SK-N-SH treated with all-trans-retinoic acid at 6 μM for 48 hours (cell line): ENCODE data around the gene THRAP3.

Experiments
- ATAC-seq: fragments of 200-7000 bp; cut with Tn5 transposase; 3 replicates; pipeline ENCODE4 v1.9.1; 2020; ENCODE audit warnings: mild to moderate bottlenecking, moderate library complexity
- ARNTL ChIP-seq: fragments of 450-650 bp; formaldehyde crosslinking; IDR thresholded peaks from 2 replicates; pipeline ENCODE4 v1.5.0; 2020; ENCODE audit warnings: low read depth, mild to moderate bottlenecking, moderate library complexity, borderline replicate concordance
- BACH2 ChIP-seq: fragments of 250-450 bp; sonication (Bioruptor Pico); IDR thresholded peaks from 2 replicates; pipeline ENCODE4 v1.9.0; 2021; ENCODE audit warnings: mild to moderate bottlenecking, borderline replicate concordance
- CREB5 ChIP-seq: fragments of 250-450 bp; sonication (Bioruptor Pico); IDR thresholded peaks from 2 replicates; pipeline ENCODE4 v1.5.1; 2020; ENCODE audit warnings: low read depth, mild to moderate bottlenecking, moderate library complexity
- CSDC2 ChIP-seq: fragments of 250-450 bp; sonication (Bioruptor Pico); IDR thresholded peaks from 2 replicates; pipeline ENCODE4 v1.5.0; 2020; ENCODE audit warnings: mild to moderate bottlenecking, moderate library complexity
- ESRRG ChIP-seq: fragments of 250-450 bp; sonication (Bioruptor Pico); IDR thresholded peaks from 2 replicates; pipeline ENCODE4 v1.6.1; 2021; ENCODE audit warnings: mild to moderate bottlenecking
- ISL1 ChIP-seq: fragments of 250-450 bp; sonication (Bioruptor Pico); IDR thresholded peaks from 2 replicates; pipeline ENCODE4 v2.1.2; 2022; ENCODE audit warnings: mild to moderate bottlenecking, moderate library complexity
- POU6F1 ChIP-seq: fragments of 250-450 bp; sonication (Bioruptor Pico); IDR thresholded peaks from 2 replicates; pipeline ENCODE4 v1.8.0; 2021; ENCODE audit warnings: low read depth, mild to moderate bottlenecking, moderate library complexity, borderline replicate concordance
- RARB ChIP-seq: fragments of 250-450 bp; sonication (Bioruptor Pico); IDR thresholded peaks from 2 replicates; pipeline ENCODE4 v1.8.0; 2021; ENCODE audit warnings: mild to moderate bottlenecking, moderate library complexity
- TCF4 ChIP-seq: fragments of 250-450 bp; sonication (Bioruptor Pico); IDR thresholded peaks from 2 replicates; pipeline ENCODE4 v1.8.0; 2021; ENCODE audit warnings: mild to moderate bottlenecking, moderate library complexity, borderline replicate concordance
- TOX ChIP-seq: fragments of 250-450 bp; sonication (Bioruptor Pico); IDR thresholded peaks from 2 replicates; pipeline ENCODE4 v1.8.0; 2021; ENCODE audit warnings: mild to moderate bottlenecking, moderate library complexity, borderline replicate concordance
- TSHZ2 ChIP-seq: fragments of 250-450 bp; sonication (Bioruptor Pico); IDR thresholded peaks from 2 replicates; pipeline ENCODE4 v1.5.0; 2020; ENCODE audit warnings: mild to moderate bottlenecking, moderate library complexity
- ZC3H10 ChIP-seq: fragments of 250-450 bp; sonication (Bioruptor Pico); IDR thresholded peaks from 2 replicates; pipeline ENCODE4 v1.5.1; 2021; ENCODE audit warnings: mild to moderate bottlenecking, moderate library complexity
- ZFP3 ChIP-seq: fragments of 250-450 bp; sonication (Bioruptor Pico); IDR thresholded peaks from 2 replicates; pipeline ENCODE4 v1.5.0; 2020; ENCODE audit warnings: mild to moderate bottlenecking, moderate library complexity
- ZNF565 ChIP-seq: fragments of 450-650 bp; formaldehyde crosslinking; conservative IDR thresholded peaks from 2 replicates; pipeline ENCODE4 v1.5.0; 2020; ENCODE audit warnings: low read depth, mild to moderate bottlenecking, moderate library complexity
- ZNF70 ChIP-seq: fragments of 450-650 bp; formaldehyde crosslinking; IDR thresholded peaks from 2 replicates; pipeline ENCODE4 v1.5.0; 2020; ENCODE audit warnings: mild to moderate bottlenecking, moderate library complexity
- ZNF8 ChIP-seq: fragments of 450-650 bp; formaldehyde crosslinking; IDR thresholded peaks from 2 replicates; pipeline ENCODE4 v1.5.0; 2020; ENCODE audit warnings: mild to moderate bottlenecking, moderate library complexity
- TF ChIP-seq, protein P1 (sequence below): fragments of 250-450 bp; sonication (Bioruptor Pico); IDR thresholded peaks from 2 replicates; pipeline ENCODE4 v1.8.0; 2020; ENCODE audit warnings: mild to moderate bottlenecking, moderate library complexity, borderline replicate concordance
- TF ChIP-seq, protein P2 (sequence below): fragments of 250-450 bp; sonication (Bioruptor Pico); IDR thresholded peaks from 2 replicates; pipeline ENCODE4 v1.5.1; 2021; ENCODE audit warnings: mild to moderate bottlenecking, moderate library complexity

The THRAP3 gene

GRCh38 chr1:36176106-36176949, 47.9 kb upstream of the THRAP3 start:
- no peak for ATAC-seq
- TF ChIP-seq TCF4 (no peak), RARB (CRISPR knock-in tag) (no peak)

GRCh38 chr1:36177589-36178431, 46.4 kb upstream of the THRAP3 start:
- ATAC-seq, result no peak
- no peak for TF ChIP-seq ISL1 (CRISPR knock-in tag)
- no peak for TF ChIP-seq TOX (CRISPR knock-in tag)
- no peak for TF ChIP-seq POU6F1 (CRISPR knock-in tag)
- no peak for TF ChIP-seq CREB5 (CRISPR knock-in tag)
- TF ChIP-seq ESRRG, result no peak
- TF ChIP-seq, protein P1, sequence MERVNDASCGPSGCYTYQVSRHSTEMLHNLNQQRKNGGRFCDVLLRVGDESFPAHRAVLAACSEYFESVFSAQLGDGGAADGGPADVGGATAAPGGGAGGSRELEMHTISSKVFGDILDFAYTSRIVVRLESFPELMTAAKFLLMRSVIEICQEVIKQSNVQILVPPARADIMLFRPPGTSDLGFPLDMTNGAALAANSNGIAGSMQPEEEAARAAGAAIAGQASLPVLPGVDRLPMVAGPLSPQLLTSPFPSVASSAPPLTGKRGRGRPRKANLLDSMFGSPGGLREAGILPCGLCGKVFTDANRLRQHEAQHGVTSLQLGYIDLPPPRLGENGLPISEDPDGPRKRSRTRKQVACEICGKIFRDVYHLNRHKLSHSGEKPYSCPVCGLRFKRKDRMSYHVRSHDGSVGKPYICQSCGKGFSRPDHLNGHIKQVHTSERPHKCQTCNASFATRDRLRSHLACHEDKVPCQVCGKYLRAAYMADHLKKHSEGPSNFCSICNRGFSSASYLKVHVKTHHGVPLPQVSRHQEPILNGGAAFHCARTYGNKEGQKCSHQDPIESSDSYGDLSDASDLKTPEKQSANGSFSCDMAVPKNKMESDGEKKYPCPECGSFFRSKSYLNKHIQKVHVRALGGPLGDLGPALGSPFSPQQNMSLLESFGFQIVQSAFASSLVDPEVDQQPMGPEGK, result no peak

GRCh38 chr1:36178471-36179219, 45.6 kb upstream of the THRAP3 start:
- no peak for TF ChIP-seq TSHZ2 (CRISPR knock-in tag)
- TF ChIP-seq TCF4, result no peak
- no peak for TF ChIP-seq ZNF8 (CRISPR knock-in tag)
- no peak for TF ChIP-seq RARB (CRISPR knock-in tag)
- TF ChIP-seq, protein P1, result no peak
- no peak for TF ChIP-seq ISL1 (CRISPR knock-in tag)
- TF ChIP-seq ZNF565 (CRISPR knock-in tag), result no peak
- TF ChIP-seq ZC3H10 (CRISPR knock-in tag), result no peak
- TF ChIP-seq ZNF70 (CRISPR knock-in tag), result no peak
- TF ChIP-seq CSDC2 (CRISPR knock-in tag), result no peak
- TF ChIP-seq POU6F1 (CRISPR knock-in tag), result no peak
- TF ChIP-seq ARNTL (CRISPR knock-in tag), result no peak
- no peak for TF ChIP-seq BACH2 (CRISPR knock-in tag)
- TF ChIP-seq ZFP3 (CRISPR knock-in tag), result no peak
- TF ChIP-seq, protein P2, sequence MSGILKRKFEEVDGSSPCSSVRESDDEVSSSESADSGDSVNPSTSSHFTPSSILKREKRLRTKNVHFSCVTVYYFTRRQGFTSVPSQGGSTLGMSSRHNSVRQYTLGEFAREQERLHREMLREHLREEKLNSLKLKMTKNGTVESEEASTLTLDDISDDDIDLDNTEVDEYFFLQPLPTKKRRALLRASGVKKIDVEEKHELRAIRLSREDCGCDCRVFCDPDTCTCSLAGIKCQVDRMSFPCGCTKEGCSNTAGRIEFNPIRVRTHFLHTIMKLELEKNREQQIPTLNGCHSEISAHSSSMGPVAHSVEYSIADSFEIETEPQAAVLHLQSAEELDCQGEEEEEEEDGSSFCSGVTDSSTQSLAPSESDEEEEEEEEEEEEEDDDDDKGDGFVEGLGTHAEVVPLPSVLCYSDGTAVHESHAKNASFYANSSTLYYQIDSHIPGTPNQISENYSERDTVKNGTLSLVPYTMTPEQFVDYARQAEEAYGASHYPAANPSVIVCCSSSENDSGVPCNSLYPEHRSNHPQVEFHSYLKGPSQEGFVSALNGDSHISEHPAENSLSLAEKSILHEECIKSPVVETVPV (CRISPR knock-in tag), result no peak
- no peak for ATAC-seq
